ENCODE data around the gene AK3.
A peak's percentile ranks its signal among the peaks of the same experiment; 100 is the strongest.
"Not testable (repeated sequence)": the region's sequence is repeated elsewhere in the genome, so short reads cannot be mapped to it uniquely, and the experiment has no call there.

Gene AK3

GRCh38 chr9:4662989-4663792 is 77.8 kb downstream of the AK3 start:
- DNase-seq = no peak

- peak; percentile 73 for DNase-seq
These were observed 78.7 kb downstream of the AK3 start, which contains the start of gene PLPP6 for GRCh38 chr9:4662108-4662988. Gene PLPP6, plus strand, starts transcription at chr9:4662294. Its CDS starts 82 bp downstream, at chr9:4662376.

GRCh38 chr9:4661611-4662010 is 79.4 kb downstream of the AK3 start:
- DNase-seq = no peak

- no peak for DNase-seq
These were observed 79.8 kb downstream of the AK3 start for GRCh38 chr9:4661165-4661564.

- DNase-seq = not testable (repeated sequence)
These were observed 80.3 kb downstream of the AK3 start for GRCh38 chr9:4660665-4661064.

Data from activated CD4-positive, CD25-positive, alpha-beta regulatory T cell treated with anti-CD3 and anti-CD28 coated beads, Interleukin-2, amount 50 U/mL, for 72 hours (primary cell).